WTC11 (cell line): ENCODE data around the gene LARP7. TPM values are rescaled to one million over a fixed set of nuclear protein-coding genes. Genes with fewer than 3 reads are reported as not detected.

ENCODE experiments used
- ATAC-seq: fragments of 200-7000 bp; cut with Tn5 transposase; 2 replicates; pipeline ENCODE4 v1.10.0; 2021; ENCODE audit warnings: mild to moderate bottlenecking, moderate library complexity
- CTCF ChIA-PET: fragments of 300-600 bp; sonication (Branson Sonifier 250); formaldehyde crosslinking; loops from one replicate; lab custom pipeline; 2021; ENCODE audit warnings: antibody characterized with exemption; lab: Charles Lee
- POLR2A ChIA-PET: fragments of 350-600 bp; sonication (Branson Sonifier 250); formaldehyde crosslinking; loops from one replicate; lab custom pipeline; 2021; ENCODE audit warnings: antibody characterized with exemption; lab: Charles Lee
- DNase-seq: peaks from one replicate; pipeline ENCODE4 v3.0.0; 2021; ENCODE audit warnings: low spot score
- H3K27ac Mint-ChIP-seq: 2 replicates; pipeline ENCODE4 v1.8.0; 2021; ENCODE audit warnings: mixed read lengths
- H3K27me3 Mint-ChIP-seq: 2 replicates; pipeline ENCODE4 v1.8.0; 2021; ENCODE audit warnings: low read depth, mild to moderate bottlenecking, moderate library complexity, mixed read lengths
- H3K36me3 Mint-ChIP-seq: 2 replicates; pipeline ENCODE4 v1.8.0; 2021; ENCODE audit warnings: mixed read lengths
- H3K4me1 Mint-ChIP-seq: 2 replicates; pipeline ENCODE4 v1.8.0; 2022; ENCODE audit warnings: mixed read lengths
- H3K4me3 Mint-ChIP-seq: 2 replicates; pipeline ENCODE4 v1.8.0; 2021; ENCODE audit warnings: mild to moderate bottlenecking, moderate library complexity, mixed read lengths
- H3K9me3 Mint-ChIP-seq: 2 replicates; pipeline ENCODE4 v1.8.0; 2021; ENCODE audit warnings: mixed read lengths
- CREM ChIP-seq: sonication (generic); formaldehyde crosslinking; IDR thresholded peaks from 2 replicates; pipeline ENCODE4 v1.8.1; 2022; ENCODE audit warnings: mild to moderate bottlenecking, missing genetic modification reagents, moderate library complexity
- FOXK1 ChIP-seq: sonication (generic); formaldehyde crosslinking; IDR thresholded peaks from 2 replicates; pipeline ENCODE4 v1.8.0; 2022; ENCODE audit warnings: mild to moderate bottlenecking, moderate library complexity, missing genetic modification reagents
- FOXP1 ChIP-seq: sonication (generic); formaldehyde crosslinking; IDR thresholded peaks from 2 replicates; pipeline ENCODE4 v1.8.0; 2022; ENCODE audit warnings: missing genetic modification reagents, mild to moderate bottlenecking, moderate library complexity, borderline replicate concordance
- GRHL2 ChIP-seq: fragments of 250-450 bp; sonication (Bioruptor Pico); IDR thresholded peaks from 2 replicates; pipeline ENCODE4 v1.8.0; 2022; ENCODE audit warnings: mild to moderate bottlenecking, moderate library complexity; ENCODE audit not compliant: insufficient replicate concordance, severe bottlenecking
- GTF2I ChIP-seq: fragments of 250-450 bp; sonication (Bioruptor Pico); conservative IDR thresholded peaks from 2 replicates; pipeline ENCODE4 v1.4.0; 2021; ENCODE audit warnings: mild to moderate bottlenecking
- KAT7 ChIP-seq: sonication (generic); formaldehyde crosslinking; IDR thresholded peaks from 2 replicates; pipeline ENCODE4 v1.8.1; 2023; ENCODE audit warnings: missing genetic modification reagents, mild to moderate bottlenecking, borderline replicate concordance
- NR2C2 ChIP-seq: sonication (generic); formaldehyde crosslinking; IDR thresholded peaks from 2 replicates; pipeline ENCODE4 v1.8.0; 2022; ENCODE audit warnings: mild to moderate bottlenecking, missing genetic modification reagents
- NR3C1 ChIP-seq: sonication (generic); formaldehyde crosslinking; conservative IDR thresholded peaks from 2 replicates; pipeline ENCODE4 v1.8.1; 2023; ENCODE audit warnings: low read depth, mild to moderate bottlenecking, missing genetic modification reagents
- RORB ChIP-seq: fragments of 250-450 bp; sonication (Bioruptor Pico); IDR thresholded peaks from 2 replicates; pipeline ENCODE4 v1.9.0; 2021; ENCODE audit warnings: mild to moderate bottlenecking
- SMAD3 ChIP-seq: sonication (generic); formaldehyde crosslinking; IDR thresholded peaks from 2 replicates; pipeline ENCODE4 v1.8.0; 2022; ENCODE audit warnings: missing genetic modification reagents, mild to moderate bottlenecking, borderline replicate concordance
- TCF7 ChIP-seq: sonication (generic); formaldehyde crosslinking; IDR thresholded peaks from 2 replicates; pipeline ENCODE4 v1.8.0; 2022; ENCODE audit warnings: mild to moderate bottlenecking, low read depth, missing genetic modification reagents, moderate library complexity
- TEAD4 ChIP-seq: sonication (generic); formaldehyde crosslinking; IDR thresholded peaks from 2 replicates; pipeline ENCODE4 v1.8.0; 2022; ENCODE audit warnings: mild to moderate bottlenecking, missing genetic modification reagents
- TP53 ChIP-seq: sonication (generic); formaldehyde crosslinking; IDR thresholded peaks from 2 replicates; pipeline ENCODE4 v1.8.1; 2023; ENCODE audit warnings: mild to moderate bottlenecking, missing genetic modification reagents
- ZNF121 ChIP-seq: sonication (generic); formaldehyde crosslinking; IDR thresholded peaks from 2 replicates; pipeline ENCODE4 v1.8.0; 2023; ENCODE audit warnings: missing genetic modification reagents
- ZNF219 ChIP-seq: sonication (generic); formaldehyde crosslinking; IDR thresholded peaks from 2 replicates; pipeline ENCODE4 v1.8.0; 2023; ENCODE audit warnings: missing genetic modification reagents, mild to moderate bottlenecking, borderline replicate concordance
- ZNF232 ChIP-seq: sonication (generic); formaldehyde crosslinking; IDR thresholded peaks from 2 replicates; pipeline ENCODE4 v1.8.0; 2022; ENCODE audit warnings: mild to moderate bottlenecking, missing genetic modification reagents
- ZNF317 ChIP-seq: sonication (generic); formaldehyde crosslinking; IDR thresholded peaks from 2 replicates; pipeline ENCODE4 v1.8.1; 2023; ENCODE audit warnings: low read depth, mild to moderate bottlenecking, moderate library complexity, missing genetic modification reagents, borderline replicate concordance
- ZNF396 ChIP-seq: fragments of 250-450 bp; sonication (Bioruptor Pico); IDR thresholded peaks from 2 replicates; pipeline ENCODE4 v1.8.0; 2021; ENCODE audit warnings: mild to moderate bottlenecking, moderate library complexity, borderline replicate concordance
- ZNF423 ChIP-seq: fragments of 250-450 bp; sonication (Bioruptor Pico); IDR thresholded peaks from 2 replicates; pipeline ENCODE4 v2.1.2; 2022; ENCODE audit warnings: mild to moderate bottlenecking, moderate library complexity
- total RNA-seq: library from RNA; stranded (reverse); gene quantifications from 3 replicates; pipeline ENCODE4 v1.2.3, GENCODE V29; 2021
- TF ChIP-seq, protein P1 (sequence below): sonication (generic); formaldehyde crosslinking; IDR thresholded peaks from 2 replicates; pipeline ENCODE4 v1.8.1; 2023; ENCODE audit warnings: mild to moderate bottlenecking, missing genetic modification reagents, moderate library complexity
- TF ChIP-seq, protein P2 (sequence below): sonication (generic); formaldehyde crosslinking; IDR thresholded peaks from 2 replicates; pipeline ENCODE4 v1.8.1; 2023; ENCODE audit warnings: mild to moderate bottlenecking, missing genetic modification reagents, moderate library complexity
- TF ChIP-seq, protein P3 (sequence below): sonication (generic); formaldehyde crosslinking; IDR thresholded peaks from 2 replicates; pipeline ENCODE4 v1.8.1; 2023; ENCODE audit warnings: mild to moderate bottlenecking, missing genetic modification reagents
- TF ChIP-seq, protein P4 (sequence below): sonication (generic); formaldehyde crosslinking; conservative IDR thresholded peaks from 2 replicates; pipeline ENCODE4 v1.8.1; 2022; ENCODE audit warnings: mild to moderate bottlenecking, missing genetic modification reagents
- TF ChIP-seq, protein P5 (sequence below): sonication (generic); formaldehyde crosslinking; IDR thresholded peaks from 2 replicates; pipeline ENCODE4 v1.8.1; 2023; ENCODE audit warnings: mild to moderate bottlenecking, missing genetic modification reagents, borderline replicate concordance
- TF ChIP-seq, protein P6 (sequence below): sonication (generic); formaldehyde crosslinking; IDR thresholded peaks from 2 replicates; pipeline ENCODE4 v1.8.1; 2022; ENCODE audit warnings: low read depth, missing genetic modification reagents, borderline replicate concordance

The LARP7 gene
- total RNA-seq, 1 experiment from 2014 or later = 46.2 TPM

DNA sequence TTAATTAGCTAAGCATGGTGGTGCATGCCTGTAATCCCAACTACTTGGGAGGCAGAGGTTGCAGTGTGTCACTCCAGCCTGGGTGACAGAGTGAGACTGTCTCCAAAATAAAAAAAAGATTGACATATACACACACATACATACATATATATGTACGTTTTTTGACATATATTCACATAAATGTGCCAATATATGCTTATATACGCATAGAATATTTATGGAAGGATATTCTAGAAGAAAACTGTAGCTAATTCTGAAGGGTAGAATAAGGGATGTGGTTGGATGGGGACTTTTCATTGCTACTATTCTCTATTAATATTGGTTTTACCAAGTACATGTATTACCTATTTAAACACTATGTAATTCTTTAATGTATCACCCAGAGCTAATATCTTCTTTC is 20.0 kb upstream of the LARP7 start:
- Mint-ChIP-seq H3K4me3 (no peak overlapping the region), H3K36me3 (peaks cover 32% of the 10 kb centered on the region), H3K4me1 (no peaks in the 10 kb centered on the region), H3K27ac (no peak overlapping the region), H3K9me3 (no peaks in the 10 kb centered on the region), H3K27me3 (no peaks in the 10 kb centered on the region)
- CTCF ChIA-PET = interaction anchor here (1.4 kb wide), 1 partner anchor 12 kb away, joined by 6 read pairs; no protein-coding TSS in a partner anchor
- TF ChIP-seq SMAD3 (no peak), FOXK1 (CRISPR knock-in tag) (no peak), NR3C1 (CRISPR knock-in tag) (no peak), ZNF423 (no peak), ZNF396 (no peak), ZNF232 (CRISPR knock-in tag) (no peak), ZNF121 (CRISPR knock-in tag) (no peak), NR2C2 (CRISPR knock-in tag) (no peak), ZNF219 (CRISPR knock-in tag) (no peak), ZNF317 (CRISPR knock-in tag) (no peak), TCF7 (no peak), TEAD4 (CRISPR knock-in tag) (no peak), CREM (CRISPR knock-in tag) (no peak), KAT7 (CRISPR knock-in tag) (no peak)
- TF ChIP-seq, protein P1, sequence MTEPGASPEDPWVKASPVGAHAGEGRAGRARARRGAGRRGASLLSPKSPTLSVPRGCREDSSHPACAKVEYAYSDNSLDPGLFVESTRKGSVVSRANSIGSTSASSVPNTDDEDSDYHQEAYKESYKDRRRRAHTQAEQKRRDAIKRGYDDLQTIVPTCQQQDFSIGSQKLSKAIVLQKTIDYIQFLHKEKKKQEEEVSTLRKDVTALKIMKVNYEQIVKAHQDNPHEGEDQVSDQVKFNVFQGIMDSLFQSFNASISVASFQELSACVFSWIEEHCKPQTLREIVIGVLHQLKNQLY (CRISPR knock-in tag) = no peak
- TF ChIP-seq, protein P2, sequence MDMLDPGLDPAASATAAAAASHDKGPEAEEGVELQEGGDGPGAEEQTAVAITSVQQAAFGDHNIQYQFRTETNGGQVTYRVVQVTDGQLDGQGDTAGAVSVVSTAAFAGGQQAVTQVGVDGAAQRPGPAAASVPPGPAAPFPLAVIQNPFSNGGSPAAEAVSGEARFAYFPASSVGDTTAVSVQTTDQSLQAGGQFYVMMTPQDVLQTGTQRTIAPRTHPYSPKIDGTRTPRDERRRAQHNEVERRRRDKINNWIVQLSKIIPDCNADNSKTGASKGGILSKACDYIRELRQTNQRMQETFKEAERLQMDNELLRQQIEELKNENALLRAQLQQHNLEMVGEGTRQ (CRISPR knock-in tag) = no peak
- TF ChIP-seq, protein P3, sequence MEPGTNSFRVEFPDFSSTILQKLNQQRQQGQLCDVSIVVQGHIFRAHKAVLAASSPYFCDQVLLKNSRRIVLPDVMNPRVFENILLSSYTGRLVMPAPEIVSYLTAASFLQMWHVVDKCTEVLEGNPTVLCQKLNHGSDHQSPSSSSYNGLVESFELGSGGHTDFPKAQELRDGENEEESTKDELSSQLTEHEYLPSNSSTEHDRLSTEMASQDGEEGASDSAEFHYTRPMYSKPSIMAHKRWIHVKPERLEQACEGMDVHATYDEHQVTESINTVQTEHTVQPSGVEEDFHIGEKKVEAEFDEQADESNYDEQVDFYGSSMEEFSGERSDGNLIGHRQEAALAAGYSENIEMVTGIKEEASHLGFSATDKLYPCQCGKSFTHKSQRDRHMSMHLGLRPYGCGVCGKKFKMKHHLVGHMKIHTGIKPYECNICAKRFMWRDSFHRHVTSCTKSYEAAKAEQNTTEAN (CRISPR knock-in tag) = no peak
- TF ChIP-seq, protein P4, sequence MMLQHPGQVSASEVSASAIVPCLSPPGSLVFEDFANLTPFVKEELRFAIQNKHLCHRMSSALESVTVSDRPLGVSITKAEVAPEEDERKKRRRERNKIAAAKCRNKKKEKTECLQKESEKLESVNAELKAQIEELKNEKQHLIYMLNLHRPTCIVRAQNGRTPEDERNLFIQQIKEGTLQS = no peak
- no peak for DNase-seq
- ATAC-seq = no peak
- POLR2A ChIA-PET = no interaction called here

DNA sequence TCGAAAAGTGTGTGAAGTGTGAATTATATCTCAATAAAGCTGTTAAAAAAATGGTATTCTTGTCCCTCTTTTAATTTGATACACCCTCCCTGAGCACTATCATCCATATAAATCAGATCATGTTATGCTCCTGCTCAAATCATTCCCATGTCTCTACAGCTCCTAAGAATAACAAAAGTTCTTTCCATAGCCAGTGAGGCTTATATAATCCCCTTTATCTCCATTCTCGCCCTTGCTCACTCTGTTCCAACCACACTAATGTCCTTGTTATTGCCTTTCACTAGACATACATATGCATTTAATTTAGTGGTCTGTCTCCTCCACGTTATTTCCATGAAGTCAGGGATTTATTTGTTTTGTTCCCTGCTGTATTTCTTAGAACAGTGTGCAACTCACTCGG is 10.7 kb upstream of the LARP7 start:
- H3K36me3 Mint-ChIP-seq = peaks cover 50% of the 10 kb centered on the region
- ChIA-PET POLR2A (no interaction called here), CTCF (interaction anchor here (1.8 kb wide), 1 partner anchor 139 kb away, joined by 5 read pairs; no protein-coding TSS in a partner anchor)
- no peaks in the 10 kb centered on the region for H3K4me1 Mint-ChIP-seq
- H3K4me3 Mint-ChIP-seq = no peak overlapping the region
- H3K9me3 Mint-ChIP-seq = peaks cover 7% of the 10 kb centered on the region
- DNase-seq (no peak), ATAC-seq (no peak)
- H3K27me3 Mint-ChIP-seq = no peaks in the 10 kb centered on the region
- TF ChIP-seq, protein P5, sequence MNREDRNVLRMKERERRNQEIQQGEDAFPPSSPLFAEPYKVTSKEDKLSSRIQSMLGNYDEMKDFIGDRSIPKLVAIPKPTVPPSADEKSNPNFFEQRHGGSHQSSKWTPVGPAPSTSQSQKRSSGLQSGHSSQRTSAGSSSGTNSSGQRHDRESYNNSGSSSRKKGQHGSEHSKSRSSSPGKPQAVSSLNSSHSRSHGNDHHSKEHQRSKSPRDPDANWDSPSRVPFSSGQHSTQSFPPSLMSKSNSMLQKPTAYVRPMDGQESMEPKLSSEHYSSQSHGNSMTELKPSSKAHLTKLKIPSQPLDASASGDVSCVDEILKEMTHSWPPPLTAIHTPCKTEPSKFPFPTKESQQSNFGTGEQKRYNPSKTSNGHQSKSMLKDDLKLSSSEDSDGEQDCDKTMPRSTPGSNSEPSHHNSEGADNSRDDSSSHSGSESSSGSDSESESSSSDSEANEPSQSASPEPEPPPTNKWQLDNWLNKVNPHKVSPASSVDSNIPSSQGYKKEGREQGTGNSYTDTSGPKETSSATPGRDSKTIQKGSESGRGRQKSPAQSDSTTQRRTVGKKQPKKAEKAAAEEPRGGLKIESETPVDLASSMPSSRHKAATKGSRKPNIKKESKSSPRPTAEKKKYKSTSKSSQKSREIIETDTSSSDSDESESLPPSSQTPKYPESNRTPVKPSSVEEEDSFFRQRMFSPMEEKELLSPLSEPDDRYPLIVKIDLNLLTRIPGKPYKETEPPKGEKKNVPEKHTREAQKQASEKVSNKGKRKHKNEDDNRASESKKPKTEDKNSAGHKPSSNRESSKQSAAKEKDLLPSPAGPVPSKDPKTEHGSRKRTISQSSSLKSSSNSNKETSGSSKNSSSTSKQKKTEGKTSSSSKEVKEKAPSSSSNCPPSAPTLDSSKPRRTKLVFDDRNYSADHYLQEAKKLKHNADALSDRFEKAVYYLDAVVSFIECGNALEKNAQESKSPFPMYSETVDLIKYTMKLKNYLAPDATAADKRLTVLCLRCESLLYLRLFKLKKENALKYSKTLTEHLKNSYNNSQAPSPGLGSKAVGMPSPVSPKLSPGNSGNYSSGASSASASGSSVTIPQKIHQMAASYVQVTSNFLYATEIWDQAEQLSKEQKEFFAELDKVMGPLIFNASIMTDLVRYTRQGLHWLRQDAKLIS (CRISPR knock-in tag) = no peak
- TF ChIP-seq RORB (CRISPR knock-in tag) = no peak
- TF ChIP-seq FOXP1 (CRISPR knock-in tag) = no peak
- TF ChIP-seq, protein P2 (CRISPR knock-in tag) = no peak
- no peak for TF ChIP-seq GTF2I
- no peak for TF ChIP-seq TP53 (CRISPR knock-in tag)
- TF ChIP-seq, protein P6, sequence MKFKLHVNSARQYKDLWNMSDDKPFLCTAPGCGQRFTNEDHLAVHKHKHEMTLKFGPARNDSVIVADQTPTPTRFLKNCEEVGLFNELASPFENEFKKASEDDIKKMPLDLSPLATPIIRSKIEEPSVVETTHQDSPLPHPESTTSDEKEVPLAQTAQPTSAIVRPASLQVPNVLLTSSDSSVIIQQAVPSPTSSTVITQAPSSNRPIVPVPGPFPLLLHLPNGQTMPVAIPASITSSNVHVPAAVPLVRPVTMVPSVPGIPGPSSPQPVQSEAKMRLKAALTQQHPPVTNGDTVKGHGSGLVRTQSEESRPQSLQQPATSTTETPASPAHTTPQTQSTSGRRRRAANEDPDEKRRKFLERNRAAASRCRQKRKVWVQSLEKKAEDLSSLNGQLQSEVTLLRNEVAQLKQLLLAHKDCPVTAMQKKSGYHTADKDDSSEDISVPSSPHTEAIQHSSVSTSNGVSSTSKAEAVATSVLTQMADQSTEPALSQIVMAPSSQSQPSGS = no peak
- TF ChIP-seq GRHL2 = no peak
- no peak for TF ChIP-seq TEAD4 (CRISPR knock-in tag)
- H3K27ac Mint-ChIP-seq = no peak overlapping the region
